GM18498 (cell line): Measurements from ENCODE around the gene PRXL2A.
"Not testable (repeated sequence)": the region's sequence is repeated elsewhere in the genome, so short reads cannot be mapped to it uniquely, and the experiment has no call there.

Source experiments
- ATAC-seq: cut with Tn5 transposase; IDR thresholded peaks from one replicate; pipeline ENCODE4 v1.9.1; 2021; ENCODE audit warnings: mild to moderate bottlenecking, moderate library complexity; ENCODE audit not compliant: unreplicated experiment

The PRXL2A gene

GRCh38 chr10:80410578-80411145 lies 2.3 kb downstream of the PRXL2A start:
- no peak for ATAC-seq

GRCh38 chr10:80411267-80411668 lies 2.9 kb downstream of the PRXL2A start:
- ATAC-seq: no peak

GRCh38 chr10:80411681-80412220 lies 3.4 kb downstream of the PRXL2A start:
- no peak for ATAC-seq

GRCh38 chr10:80412486-80412885 lies 4.1 kb downstream of the PRXL2A start:
- ATAC-seq: no peak

GRCh38 chr10:80413271-80413996 lies 5.1 kb downstream of the PRXL2A start:
- no peak for ATAC-seq

- ATAC-seq: no peak
Observed at GRCh38 chr10:80414142-80414895, 6.0 kb downstream of the PRXL2A start.

- no peak for ATAC-seq
Observed at GRCh38 chr10:80415734-80416478, 7.6 kb downstream of the PRXL2A start.

GRCh38 chr10:80416479-80417098 lies 8.2 kb downstream of the PRXL2A start:
- no peak for ATAC-seq

- not testable (repeated sequence) for ATAC-seq
Observed at GRCh38 chr10:80417256-80417655, 8.9 kb downstream of the PRXL2A start.

- peak; percentile 36 for ATAC-seq
Observed at GRCh38 chr10:80421050-80421706, 12.8 kb downstream of the PRXL2A start.

- ATAC-seq: peak; percentile 98
Observed at GRCh38 chr10:80421707-80422536, 13.6 kb downstream of the PRXL2A start.

- no peak for ATAC-seq
Observed at GRCh38 chr10:80425901-80426300, 17.6 kb downstream of the PRXL2A start.

- ATAC-seq: no peak
Observed at GRCh38 chr10:80427541-80427940, 19.2 kb downstream of the PRXL2A start.

- no peak for ATAC-seq
Observed at GRCh38 chr10:80429521-80429973, 21.2 kb downstream of the PRXL2A start.

GRCh38 chr10:80433134-80433533 lies 24.8 kb downstream of the PRXL2A start:
- ATAC-seq: no peak

GRCh38 chr10:80436446-80437098 lies 28.2 kb downstream of the PRXL2A start:
- peak; percentile 46 for ATAC-seq

- ATAC-seq: no peak
Observed at GRCh38 chr10:80437227-80437626, 28.9 kb downstream of the PRXL2A start.

- ATAC-seq: no peak
Observed at GRCh38 chr10:80441831-80442230, 33.5 kb downstream of the PRXL2A start.

- ATAC-seq: no peak
Observed at GRCh38 chr10:80442879-80443278, 34.5 kb downstream of the PRXL2A start.
